ENCODE data around the gene KMT2B.
A peak's percentile ranks its signal among the peaks of the same experiment; 100 is the strongest.

Gene KMT2B

DNA sequence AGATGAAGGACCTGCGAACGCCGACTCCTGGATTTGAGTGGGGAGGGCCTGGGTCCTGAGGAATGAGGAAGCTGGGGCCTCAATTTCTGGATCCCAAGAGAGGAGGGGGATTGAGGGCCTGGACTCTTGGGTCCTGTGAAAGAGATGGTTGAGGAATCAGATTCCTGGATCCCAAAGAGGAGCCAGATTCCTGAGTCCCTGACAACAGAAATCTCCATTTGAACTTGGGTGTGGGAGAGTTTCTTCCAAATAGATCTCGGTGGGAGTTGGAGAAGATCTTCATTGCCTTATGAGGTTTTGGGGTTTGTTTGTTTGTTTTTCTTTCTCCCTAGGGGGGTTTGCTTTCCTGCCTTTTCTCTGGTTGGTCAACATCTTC, 28.3 kb downstream of the KMT2B start:
- peak overlapping the region; percentile 79 for H3K4me3 ChIP-seq (replicated peaks; ENCODE audit: insufficient read depth, low read length)
- no peaks in the 10 kb centered on the region for H3K27me3 ChIP-seq (ENCODE audit: insufficient read depth, poor library complexity, severe bottlenecking)
- no peak for TF ChIP-seq SPI1 (IDR thresholded peaks at IDR 0.05; ENCODE audit: borderline replicate concordance, low read depth)
- TF ChIP-seq POLR2AphosphoS5 (IDR thresholded peaks at IDR 0.05; ENCODE audit: low read depth): no peak
- no peak for TF ChIP-seq GABPA (IDR thresholded peaks at IDR 0.05; ENCODE audit: low read depth)
- no peak for TF ChIP-seq CTCF (IDR thresholded peaks at IDR 0.05; ENCODE audit: insufficient read depth, low read length)
- no peak for TF ChIP-seq REST (IDR thresholded peaks at IDR 0.05; ENCODE audit: insufficient replicate concordance, low read depth)
- DNase-seq (ENCODE audit: low read depth in 1 of 2, low spot score in 1 of 2): no peak
- peak overlapping the region; percentile 98 for H3K27ac ChIP-seq (replicated peaks)

- DNase-seq (ENCODE audit: low read depth in 1 of 2, low spot score in 1 of 2): peak; percentile 42 to 50
- Histone ChIP-seq H3K27me3 (ENCODE audit: insufficient read depth, poor library complexity, severe bottlenecking) (no peaks in the 10 kb centered on the region), H3K27ac (replicated peaks) (peak overlapping the region; percentile 98), H3K4me3 (replicated peaks; ENCODE audit: insufficient read depth, low read length) (peak overlapping the region; percentile 79)
- TF ChIP-seq REST (IDR thresholded peaks at IDR 0.05; ENCODE audit: insufficient replicate concordance, low read depth) (no peak), SPI1 (IDR thresholded peaks at IDR 0.05; ENCODE audit: borderline replicate concordance, low read depth) (peak; percentile 12; the same call in 1 of the 2 replicates)
These were observed 28.7 kb downstream of the KMT2B start for GRCh38 chr19:35746531-35746930.

DNA sequence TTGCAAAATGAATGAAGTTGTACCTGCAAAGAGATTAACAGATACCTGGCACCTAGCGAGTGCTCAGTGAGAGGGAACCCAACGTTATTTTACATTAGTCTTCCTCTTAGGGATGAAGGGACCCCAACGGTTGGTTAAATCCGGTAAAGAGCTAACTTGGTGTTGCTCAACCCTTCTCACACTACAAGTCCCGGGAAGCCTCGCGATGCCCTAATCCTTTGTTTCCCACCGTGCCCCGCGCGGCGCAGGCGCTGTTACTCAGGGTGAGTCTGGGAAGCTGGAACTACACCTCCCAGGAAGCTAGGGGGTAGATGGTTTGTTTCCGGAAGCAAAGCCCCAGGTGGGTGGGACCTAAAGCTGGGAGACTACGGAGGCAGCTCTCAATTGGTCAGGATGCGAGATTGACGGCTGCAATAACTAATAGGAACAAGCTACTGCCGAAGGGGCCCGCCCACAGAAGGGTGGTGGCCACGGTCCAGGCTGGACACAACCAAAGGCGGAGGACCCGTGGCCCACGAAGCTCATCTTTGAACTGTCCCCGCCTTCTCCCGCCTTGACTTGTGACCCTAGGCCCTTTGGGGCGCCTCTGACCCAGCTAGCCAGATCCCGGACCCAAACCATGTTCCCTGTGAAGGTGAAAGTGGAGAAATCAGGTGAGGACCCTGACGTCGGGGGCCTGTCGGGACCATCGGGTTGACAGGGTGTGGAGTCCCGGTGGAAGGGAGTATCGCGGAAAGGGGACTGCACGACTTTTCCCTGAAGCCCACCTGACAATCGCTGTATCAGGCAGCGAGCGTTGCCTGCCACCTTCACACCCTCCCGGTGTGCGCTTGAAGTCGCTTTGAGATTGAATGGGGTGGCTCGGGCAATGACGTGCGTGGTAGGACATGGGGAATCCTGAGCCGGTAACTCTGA, 30.6 kb downstream of the KMT2B start, which contains the start of gene LIN37:
Gene LIN37, plus strand, starts transcription at position 471 of the 915 bp plus-strand sequence. Its CDS starts 149 bp downstream, at position 620.
- TF ChIP-seq GABPA (IDR thresholded peaks at IDR 0.05; ENCODE audit: low read depth) (peak; percentile 88), CTCF (IDR thresholded peaks at IDR 0.05; ENCODE audit: insufficient read depth, low read length) (no peak), POLR2AphosphoS5 (IDR thresholded peaks at IDR 0.05; ENCODE audit: low read depth) (peak; percentile 44; the same call in 1 of the 2 replicates)
- peak; percentile 99 to 100 for DNase-seq (ENCODE audit: low read depth in 1 of 2, low spot score in 1 of 2)
- peak within 1 kb of the TSS; percentile 62 for H3K27ac ChIP-seq (replicated peaks)

DNA sequence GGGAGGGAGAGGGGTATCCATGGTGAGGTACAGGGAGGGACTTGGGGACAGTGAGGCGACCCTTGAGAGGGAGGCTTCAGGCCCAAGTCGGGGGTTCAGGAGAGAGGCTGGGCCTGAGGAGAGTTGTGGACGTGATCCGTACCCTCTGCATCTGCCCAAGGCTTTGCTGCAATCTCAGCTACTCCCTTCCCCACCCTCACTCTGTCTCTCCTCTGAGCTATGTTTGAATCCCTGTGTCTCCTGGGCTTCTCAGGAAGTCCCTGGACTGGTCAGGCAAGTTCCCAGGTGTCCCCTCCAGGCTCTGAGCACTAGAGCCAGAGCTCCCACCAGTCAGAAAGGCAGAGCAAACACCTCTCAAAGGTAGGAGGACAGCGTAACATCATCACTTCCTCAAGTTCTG, 32.4 kb downstream of the KMT2B start:
- no peaks in the 10 kb centered on the region for H3K27me3 ChIP-seq (ENCODE audit: insufficient read depth, poor library complexity, severe bottlenecking)
- no peak for DNase-seq (ENCODE audit: low read depth in 1 of 2, low spot score in 1 of 2)
- TF ChIP-seq CTCF (IDR thresholded peaks at IDR 0.05; ENCODE audit: insufficient read depth, low read length) (no peak), REST (IDR thresholded peaks at IDR 0.05; ENCODE audit: insufficient replicate concordance, low read depth) (no peak), SPI1 (IDR thresholded peaks at IDR 0.05; ENCODE audit: borderline replicate concordance, low read depth) (no peak), GABPA (IDR thresholded peaks at IDR 0.05; ENCODE audit: low read depth) (no peak), POLR2AphosphoS5 (IDR thresholded peaks at IDR 0.05; ENCODE audit: low read depth) (no peak)
- H3K4me3 ChIP-seq (replicated peaks; ENCODE audit: insufficient read depth, low read length): no peak overlapping the region
- no peak overlapping the region for H3K27ac ChIP-seq (replicated peaks)

More for the DNA sequence above, 30.6 kb downstream of the KMT2B start, which contains the start of gene LIN37:
- Histone ChIP-seq H3K4me3 (replicated peaks; ENCODE audit: insufficient read depth, low read length) (peak within 1 kb of the TSS; percentile 97), H3K27me3 (ENCODE audit: insufficient read depth, poor library complexity, severe bottlenecking) (no peaks in the 10 kb centered on the region)
